Right hindlimb (tissue), 1 donor: Measurements from ENCODE around the gene SPATA33.
"Not testable (repeated sequence)": the region's sequence is repeated elsewhere in the genome, so short reads cannot be mapped to it uniquely, and the experiment has no call there.

Experiments used
- DNase-seq: peaks from one replicate; pipeline ENCODE4 v3.0.0-alpha.2; 2018

Gene SPATA33

DNA sequence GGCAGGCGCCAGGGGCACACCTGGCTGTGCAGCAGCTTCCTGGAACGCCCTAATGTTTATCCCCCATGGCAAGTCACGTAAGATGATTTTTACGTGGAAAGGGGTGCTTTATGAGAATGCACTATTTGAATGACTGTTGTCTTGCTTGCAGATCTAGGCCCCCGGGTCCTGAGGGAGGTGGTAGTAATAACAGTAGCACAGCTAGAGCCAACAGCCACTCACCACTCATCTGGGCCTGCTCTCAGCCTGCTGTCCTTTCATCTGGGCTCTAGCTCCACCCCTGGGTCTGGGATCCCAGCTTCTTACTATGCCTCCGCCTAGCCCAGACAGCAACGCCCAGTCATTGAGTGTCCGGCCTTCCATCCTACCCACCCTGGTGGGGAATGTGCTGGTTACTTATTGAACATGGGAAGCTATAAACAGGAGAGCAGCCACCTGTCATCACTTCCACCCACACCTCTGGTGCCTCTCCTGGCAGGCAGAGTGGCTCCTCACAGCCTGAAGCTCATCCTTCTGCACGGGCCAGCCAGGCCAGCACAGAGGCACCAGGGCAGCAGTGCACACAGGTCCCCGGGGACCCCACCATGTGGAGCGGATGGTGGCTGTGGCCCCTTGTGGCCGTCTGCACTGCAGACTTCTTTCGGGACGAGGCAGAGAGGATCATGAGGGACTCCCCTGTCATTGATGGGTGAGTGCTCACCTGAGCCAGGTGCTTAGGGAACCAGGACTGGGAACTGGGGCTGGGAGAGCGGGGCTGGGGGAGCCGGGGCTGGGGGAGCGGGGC, 27.6 kb upstream of the SPATA33 start:
- DNase-seq = no peak

DNA sequence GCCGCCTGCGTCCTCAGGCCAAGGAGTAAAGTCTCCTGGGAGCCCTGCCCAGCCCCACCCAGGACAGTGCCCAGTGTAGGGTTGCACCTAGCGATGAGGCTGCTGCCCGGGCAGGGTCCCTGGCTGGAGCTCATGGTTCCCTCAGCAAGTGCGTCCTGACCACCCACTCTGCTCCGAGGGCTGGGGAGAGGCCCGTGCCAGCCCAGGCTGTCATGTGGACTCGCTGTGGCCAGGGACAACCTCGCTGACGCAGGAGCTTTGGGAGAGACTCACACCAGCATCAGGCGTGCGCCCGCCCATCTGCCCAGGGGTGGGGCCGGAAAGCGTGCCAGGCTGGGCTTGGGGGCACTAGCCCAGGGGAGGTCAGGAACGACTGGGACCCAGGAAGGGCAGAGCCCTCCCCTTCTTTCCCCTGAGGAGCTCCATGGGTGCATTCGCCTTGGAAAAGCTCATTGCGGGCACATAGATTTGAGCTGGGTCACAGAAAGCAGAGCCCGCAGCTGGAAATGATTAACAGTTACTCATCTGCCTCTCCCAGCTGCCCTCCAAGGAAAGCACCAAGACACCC, 24.5 kb upstream of the SPATA33 start:
- no peak for DNase-seq

DNA sequence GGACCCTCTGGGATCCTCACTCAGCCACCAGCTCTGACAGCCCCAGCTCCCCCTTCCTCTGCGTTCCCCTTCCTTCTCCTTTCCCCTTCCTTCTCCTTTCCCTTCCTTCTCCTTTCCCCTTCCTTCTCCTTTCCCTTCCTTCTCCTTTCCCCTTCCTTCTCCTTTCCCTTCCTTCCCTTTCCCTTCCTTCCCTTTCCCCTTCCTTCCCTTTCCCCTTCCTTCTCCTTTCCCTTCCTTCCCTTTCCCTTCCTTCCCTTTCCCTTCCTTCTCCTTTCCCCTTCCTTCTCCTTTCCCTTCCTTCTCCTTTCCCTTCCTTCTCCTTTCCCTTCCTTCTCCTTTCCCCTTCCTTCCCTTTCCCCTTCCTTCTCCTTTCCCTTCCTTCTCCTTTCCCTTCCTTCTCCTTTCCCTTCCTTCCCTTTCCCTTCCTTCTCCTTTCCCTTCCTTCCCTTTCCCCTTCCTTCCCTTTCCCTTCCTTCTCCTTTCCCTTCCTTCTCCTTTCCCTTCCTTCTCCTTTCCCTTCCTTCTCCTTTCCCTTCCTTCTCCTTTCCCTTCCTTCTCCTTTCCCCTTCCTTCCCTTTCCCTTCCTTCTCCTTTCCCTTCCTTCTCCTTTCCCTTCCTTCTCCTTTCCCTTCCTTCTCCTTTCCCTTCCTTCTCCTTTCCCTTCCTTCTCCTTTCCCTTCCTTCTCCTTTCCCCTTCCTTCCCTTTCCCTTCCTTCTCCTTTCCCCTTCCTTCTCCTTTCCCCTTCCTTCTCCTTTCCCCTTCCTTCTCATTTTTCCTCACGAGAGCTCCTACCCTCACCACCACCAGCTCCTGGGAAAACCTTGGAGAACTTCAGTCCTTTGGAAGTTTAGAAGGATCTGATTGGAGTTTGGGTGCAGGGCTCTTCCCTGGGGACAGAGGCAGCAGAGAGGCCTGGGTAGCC, 22.9 kb upstream of the SPATA33 start:
- DNase-seq = not testable (repeated sequence)

DNA sequence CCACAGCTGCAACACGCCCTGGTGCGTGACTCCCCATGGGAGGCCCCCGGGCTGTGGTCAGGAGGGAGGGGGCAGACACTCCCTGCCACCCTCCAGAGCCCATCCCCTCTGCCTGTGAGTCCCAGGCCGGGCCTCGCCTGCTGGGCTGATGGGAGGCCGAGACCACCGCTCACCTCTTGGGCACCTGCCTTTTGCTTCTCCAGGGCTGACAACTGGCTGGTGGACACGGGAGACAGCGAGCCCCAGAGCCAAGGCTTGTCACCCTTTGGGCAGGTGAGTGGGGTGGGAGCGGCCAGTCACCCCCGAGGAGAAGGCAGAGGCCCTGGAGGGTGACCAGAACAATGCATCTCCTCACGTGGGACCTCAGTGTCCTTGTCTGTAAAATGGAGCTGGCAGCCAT, 21.0 kb upstream of the SPATA33 start:
- no peak for DNase-seq

DNA sequence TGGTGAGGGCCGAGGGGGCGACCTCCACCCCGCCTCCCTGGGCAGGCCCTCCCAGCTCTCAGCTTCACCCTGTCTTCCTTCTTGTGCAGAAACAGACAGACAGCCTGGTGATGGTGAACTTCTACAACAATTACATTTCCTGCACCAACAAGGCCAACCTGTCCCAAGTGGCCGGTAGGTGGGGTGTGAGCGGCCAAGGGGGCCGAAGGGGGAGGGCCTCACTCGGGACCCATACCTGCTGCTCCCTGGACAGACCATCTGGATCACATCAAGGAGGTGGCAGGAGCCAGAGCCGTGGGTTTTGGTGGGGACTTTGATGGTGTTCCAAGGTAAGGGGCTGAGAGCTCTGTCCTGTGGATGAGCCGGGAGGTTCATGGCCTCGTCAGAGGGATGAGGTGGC, 20.3 kb upstream of the SPATA33 start:
- DNase-seq = no peak

DNA sequence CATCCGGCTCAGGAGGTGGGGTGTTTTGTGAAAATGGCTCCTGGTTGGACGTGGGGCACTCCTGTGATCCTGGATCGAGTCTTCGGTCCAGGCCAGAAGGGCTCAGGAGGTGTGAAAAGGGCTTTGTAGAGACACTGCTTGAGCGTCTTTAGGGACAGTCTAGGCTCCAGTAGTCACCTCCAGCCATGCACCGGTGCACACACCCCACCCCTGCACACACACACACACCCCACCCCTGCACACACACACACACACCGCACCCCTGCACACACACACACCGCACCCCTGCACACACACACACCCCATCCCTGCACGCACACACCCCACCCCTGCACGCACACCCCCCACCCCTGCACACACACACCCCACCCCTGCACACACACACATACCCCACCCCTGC, 19.2 kb upstream of the SPATA33 start:
- no peak for DNase-seq

DNA sequence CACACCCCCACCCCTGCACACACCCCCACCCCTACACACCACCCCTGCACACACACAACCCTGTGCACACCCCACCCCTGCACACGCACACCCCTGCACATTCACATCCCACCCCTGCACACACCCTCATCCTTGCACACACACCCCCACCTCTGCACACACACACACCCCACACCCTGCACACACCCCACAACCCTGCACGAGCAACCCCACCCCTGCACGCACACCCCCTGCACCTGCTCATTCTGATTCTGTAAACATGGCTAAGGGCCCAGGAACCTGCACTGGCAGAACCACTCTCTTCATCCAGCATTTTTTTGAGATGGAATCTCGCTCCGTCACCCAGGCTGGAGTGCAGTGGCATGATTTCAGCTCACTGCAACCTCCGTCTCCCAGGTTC, 18.3 kb upstream of the SPATA33 start:
- DNase-seq = no peak

DNA sequence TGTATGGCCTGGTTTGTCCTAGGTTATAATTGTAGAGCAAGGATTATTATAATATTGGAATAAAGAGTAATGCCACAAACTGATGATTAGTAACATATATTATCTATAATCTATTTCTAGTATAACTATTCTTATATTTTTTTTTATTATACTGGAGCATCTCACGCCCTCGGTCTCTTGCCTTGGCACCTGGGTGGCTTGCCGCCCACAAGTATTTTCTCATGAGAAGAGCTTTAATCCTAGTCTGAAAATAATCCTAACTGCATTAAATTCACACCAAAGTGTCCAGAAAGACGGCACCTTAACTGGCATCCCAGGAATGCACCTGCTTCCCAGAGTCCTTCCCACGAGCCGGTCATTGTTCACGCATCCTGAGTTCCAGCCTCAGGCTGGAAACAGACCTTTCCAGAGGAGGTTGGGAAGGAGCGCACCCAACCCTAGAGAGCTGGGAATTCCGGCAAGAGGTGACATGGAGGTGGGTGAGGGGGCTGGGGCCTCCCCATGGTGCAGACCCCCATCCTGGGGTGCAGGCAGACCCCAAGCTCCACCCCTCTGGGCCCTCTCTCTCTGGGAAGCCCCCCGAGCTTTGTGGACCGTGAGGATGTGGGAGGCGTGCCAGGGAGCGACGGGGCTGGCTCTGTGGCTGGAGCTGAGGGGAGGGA, 16.0 kb upstream of the SPATA33 start:
- DNase-seq = no peak

DNA sequence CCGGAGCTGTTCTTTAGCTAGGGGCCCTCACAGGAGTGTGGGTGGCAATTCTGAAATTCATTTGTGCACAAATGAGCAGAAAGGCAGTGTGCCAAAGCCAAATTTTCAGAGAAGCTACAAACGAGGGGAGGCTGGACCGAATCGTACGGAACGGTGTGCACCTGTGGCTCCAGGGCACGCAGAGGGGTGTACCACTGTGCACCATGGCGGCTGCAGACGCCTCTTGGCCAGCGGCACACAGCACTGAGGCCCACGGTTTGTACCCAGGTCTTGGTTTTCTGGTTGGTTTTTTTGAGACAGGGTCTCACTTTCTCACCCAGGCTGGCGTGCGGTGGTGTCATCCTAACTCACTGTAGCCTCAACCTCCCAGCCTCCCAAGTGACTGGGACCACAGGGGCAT, 15.1 kb upstream of the SPATA33 start:
- no peak for DNase-seq

DNA sequence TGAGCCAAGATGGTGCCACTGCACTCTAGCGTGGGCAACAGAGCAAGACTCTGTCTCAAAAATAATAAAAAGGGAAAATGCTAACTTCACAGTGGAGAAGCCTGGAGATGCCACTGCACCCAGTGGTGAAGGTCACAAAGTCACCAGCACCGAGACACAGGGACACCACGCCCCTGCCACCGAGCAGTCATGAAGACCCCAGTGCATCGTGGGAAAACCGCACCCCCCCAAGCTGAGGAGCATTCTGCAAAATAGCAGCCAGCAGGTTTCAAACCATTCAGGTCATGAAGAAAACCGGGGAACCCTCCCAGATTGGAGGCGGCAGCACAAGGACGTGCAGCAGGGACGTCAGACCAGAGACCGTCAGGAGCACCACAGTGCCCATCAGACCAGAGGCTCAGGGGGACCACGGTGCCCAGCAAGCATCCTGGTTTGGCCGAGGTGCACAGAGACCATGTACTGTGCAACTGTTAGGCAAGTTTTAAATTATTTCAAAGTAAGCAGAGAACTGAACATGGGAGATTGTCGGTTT, 13.8 kb upstream of the SPATA33 start:
- DNase-seq = no peak

DNA sequence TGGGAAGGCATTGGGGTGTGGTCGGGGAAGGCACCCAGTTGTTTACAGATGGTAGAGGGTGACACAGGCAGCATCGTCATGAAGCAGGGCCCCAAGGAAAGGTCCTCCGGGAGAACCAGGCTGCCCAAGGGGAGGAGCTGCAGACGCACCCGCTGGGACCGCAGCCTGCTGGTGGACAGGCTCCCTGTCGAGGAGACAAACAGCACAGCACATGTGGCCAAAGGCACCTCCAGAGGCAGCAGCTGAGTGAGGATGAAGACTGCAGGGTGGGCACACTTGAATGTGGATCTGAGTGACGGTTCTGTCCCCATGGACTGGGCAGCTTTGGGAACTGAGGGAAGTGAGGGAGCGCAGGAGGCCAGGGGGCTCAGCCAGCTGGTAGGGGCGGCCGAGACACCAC, 12.5 kb upstream of the SPATA33 start:
- no peak for DNase-seq

DNA sequence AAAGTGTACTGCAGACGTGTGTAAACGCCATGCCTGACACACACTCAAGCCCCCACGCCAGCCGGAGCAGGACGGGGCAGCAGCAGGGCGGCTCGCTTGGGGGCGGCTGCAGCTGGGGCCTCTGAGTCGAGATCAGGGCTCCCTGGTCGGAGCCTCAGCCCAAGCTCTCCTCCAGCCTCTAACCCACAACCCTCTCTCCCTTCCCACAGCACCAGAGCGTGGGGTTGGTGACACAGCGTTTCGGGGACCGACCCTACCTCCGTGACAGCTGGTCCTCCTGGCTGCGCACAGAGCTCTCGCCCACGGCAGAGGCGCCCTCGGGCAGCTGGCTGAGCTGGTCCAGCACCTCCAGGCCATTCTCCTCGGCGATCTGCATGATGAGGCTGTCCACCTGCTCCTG, 11.4 kb upstream of the SPATA33 start:
- no peak for DNase-seq

DNA sequence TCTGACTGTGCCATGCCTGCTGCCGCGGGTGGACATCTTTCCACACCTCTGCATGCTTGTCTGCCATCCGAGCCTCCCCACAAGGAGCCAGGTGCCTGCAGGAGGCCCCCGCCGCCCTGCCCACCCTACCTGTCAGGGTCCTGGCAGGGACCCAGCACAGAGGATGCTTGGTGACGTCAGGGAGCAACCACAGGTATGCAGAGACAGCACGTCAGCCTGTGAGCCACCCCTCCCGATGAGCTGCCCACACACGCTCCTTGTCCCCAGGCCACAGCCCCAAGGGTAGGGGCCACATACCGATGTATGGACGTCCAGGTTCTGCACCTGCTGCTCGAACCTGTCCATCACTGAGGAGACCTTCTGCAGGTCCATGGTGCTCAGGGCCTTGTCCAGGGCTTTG, 10.7 kb upstream of the SPATA33 start:
- no peak for DNase-seq

DNA sequence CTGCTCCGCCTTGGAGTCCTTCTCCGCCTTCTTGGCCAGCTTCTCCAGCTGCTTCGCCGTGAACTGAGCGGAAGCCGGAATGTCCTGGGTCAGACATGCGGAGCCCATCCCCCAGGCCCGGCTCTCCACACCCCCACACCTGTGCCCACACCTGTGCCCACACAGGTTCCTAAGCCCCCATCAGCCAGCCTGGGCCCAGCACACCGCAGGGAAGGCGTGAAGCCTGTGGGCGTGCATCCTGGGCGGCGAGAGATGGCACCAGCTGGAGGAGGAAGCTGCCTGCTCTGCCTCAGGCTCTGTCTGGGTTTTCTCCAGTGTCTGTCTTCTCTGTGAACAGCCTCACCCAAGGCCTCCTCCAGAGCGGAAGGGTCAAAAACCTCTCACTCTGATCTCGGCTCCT, 6.1 kb upstream of the SPATA33 start:
- DNase-seq = no peak

DNA sequence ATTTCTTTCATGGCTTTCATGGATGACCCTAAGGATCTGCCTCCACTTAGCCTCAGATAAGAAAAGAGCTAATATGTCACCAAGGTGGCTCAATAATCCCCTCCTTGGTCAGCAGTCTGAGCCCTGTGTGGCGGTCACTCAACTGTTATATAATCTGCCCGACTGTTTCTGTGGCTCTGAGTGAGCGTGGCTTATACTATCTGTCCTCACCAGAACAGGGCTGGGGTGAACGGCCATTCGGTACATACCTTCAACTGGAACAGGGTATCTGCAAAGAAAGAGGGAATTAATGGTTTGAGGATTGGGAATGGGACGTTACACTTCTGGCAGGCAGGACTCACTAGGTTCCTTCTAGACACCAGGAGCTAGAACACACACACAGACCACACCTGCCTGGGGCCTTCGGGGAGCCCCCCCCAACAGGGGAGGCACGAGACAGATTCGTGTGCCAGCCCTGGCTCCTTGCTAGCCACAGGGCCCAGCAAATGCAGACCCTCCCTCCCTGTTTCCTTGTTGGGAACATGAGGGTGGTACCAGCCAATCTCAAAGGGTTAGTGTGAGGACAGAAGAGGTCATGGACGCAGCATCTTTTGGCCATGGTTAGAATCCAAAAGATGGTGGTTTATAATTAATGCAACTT, 3.9 kb upstream of the SPATA33 start:
- no peak for DNase-seq

DNA sequence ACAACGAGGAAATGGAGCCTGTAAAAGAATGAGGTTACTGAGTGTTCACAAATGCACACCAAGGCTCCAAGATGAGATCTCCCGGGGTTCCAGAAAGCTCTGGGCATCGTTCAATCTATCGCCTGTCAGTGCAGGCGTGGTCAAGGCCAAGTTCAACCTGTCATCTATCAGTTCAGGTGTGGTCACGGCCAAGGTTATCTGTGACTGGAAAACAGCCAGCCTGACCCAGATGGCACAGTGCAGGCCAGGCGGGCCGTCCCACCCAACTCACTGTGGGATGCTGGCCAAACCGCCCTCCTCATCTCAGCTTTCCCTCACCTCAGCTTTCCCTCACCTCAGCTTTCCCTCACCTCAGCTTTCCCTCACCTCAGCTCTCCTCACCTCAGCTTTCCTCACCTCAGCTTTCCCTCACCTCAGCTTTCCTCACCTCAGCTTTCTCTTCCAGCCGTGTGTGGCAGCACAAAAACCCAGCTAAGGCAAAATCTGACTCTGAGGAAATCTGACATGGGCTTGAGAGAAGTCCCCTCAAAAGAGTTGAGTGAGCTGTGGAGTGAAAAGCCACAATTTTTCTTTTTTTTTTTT, 2.5 kb upstream of the SPATA33 start:
- DNase-seq = no peak

DNA sequence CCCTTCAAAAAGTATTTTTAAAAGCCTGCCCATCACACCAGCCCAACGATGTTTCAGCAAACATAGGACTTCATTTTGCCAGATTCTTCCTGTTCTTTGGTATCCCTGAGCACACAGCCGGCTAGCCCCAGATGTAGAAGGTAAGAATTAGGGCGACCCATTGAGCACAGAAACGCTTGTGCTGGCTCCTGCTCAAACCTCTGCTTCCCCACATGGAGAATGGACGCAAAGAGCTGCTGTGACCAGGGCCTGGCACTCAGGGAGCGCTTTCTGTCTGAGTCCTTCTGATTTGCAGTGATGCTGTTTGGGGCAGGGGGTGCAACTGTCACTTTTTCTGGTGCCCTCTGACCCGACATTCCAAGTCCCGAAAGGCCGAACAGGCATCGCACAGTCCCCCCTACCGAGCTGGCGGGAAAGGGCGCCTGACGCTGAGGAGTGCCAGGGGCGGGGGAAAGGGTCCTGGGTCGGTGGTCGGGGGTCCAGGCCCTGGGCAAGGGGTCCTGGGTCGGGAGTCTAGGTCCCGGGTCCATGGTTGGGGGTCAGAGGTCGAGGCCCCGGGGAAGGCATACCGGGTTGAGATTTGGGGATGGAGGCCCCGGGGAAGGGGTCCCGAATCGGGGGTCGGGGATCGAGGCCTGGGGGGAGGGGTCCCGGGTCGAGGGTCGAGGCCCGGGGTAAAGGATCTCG, 1.1 kb upstream of the SPATA33 start:
- no peak for DNase-seq

DNA sequence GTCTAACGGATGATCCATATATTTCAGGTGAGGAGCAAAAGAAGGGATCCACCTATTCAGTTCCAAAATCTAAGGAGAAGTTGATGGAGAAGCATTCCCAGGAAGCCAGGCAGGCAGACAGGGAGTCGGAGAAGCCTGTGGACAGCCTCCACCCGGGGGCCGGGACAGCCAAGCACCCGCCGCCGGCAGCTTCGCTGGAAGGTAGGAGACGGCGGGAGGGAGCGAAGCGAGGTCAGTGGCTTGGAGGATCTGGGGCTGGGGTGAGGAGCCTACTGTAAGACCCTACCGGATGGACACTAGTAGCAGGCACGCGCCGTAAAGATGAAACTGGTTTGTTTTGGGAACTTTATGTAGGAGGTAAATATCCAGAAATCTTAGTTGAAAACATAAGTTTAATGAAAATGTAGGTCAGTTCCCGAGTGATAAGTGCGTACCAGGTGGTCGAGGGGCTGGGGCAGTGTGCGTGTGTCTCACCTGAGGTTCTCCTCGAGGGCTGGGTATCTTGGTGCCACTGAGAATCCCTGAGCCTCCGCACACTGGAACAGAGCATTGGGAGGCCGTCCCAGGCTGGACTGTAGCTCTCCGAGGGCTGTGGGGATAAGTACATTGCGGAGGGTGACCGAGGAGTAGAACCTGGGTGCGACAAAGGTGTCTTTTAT, 714 bp downstream of the SPATA33 start:
- no peak for DNase-seq

DNA sequence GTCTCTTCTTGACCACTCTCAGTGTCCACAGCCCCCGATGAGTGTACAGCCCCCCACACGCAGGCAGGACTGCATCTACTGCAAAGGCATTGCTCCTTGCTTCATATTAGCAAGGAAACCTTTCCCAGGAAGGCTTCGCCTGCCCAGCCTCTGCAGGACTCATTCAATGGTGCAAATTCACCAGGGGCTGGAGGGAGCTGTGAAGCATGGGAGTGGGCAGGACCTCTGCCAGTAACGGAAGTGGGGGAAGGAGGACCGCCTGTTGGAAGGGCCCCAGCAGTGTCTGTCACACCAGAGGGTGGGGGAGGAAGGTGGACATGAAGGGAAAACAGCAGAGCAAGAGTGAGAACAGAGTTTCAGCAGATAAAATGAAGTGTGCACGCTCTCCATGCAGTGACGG, 2.5 kb downstream of the SPATA33 start:
- no peak for DNase-seq

DNA sequence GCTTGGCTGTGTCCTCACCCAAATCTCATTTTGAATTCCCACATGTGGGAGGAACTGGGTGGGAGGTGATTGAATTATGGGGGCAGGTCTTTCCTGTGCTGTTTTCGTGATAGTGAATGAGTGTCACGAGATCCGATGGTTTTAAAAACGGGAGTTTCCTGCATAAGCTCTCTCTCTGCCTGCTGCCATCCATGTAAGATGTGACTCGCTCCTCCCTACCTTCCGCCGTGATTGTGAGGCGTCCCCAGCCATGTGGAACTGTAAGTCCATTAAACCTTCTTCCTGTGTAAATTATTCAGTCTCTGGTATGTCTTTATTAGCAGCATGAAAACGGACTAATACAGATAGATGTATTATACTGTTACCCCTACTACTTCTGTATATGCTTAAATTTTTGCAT, 3.6 kb downstream of the SPATA33 start:
- DNase-seq = no peak

DNA sequence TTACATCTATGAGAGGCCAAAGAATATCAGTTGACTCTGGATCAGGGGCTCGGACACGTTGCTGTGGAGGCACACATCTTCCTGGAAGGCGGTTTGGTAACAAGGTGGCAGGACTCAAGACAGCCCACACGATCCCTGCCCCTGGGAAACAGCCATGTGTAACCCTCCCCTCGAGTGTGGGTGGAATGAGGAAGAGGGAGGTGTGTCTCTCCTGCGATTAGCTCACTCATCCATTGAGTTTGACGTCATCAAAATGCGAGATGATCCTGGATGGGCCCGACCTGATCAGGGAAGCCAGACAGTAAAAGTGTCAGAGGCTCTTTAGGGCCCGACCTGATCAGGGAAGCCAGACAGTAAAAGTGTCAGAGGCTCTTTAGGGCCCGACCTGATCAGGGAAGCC, 6.6 kb downstream of the SPATA33 start:
- not testable (repeated sequence) for DNase-seq
